HepG2 (cell line): ENCODE measurements around the gene CSNK2A1. TPM values are rescaled to one million over a fixed set of nuclear protein-coding genes. Genes with fewer than 3 reads are reported as not detected.

Source experiments
- ATAC-seq: fragments of 200-7000 bp; cut with Tn5 transposase; 3 replicates; pipeline ENCODE4 v1.9.1; 2020; ENCODE audit warnings: mild to moderate bottlenecking, moderate library complexity
- BruUV-seq: library from RNA; stranded (reverse); fragments of 400-500 nt; replicated peaks from 2 replicates; lab custom pipeline; 2021; lab: Mats Ljungman, UMichigan
- CTCF ChIA-PET: fragments of 300-600 bp; formaldehyde crosslinking; extraction: SDS; loops from one replicate; lab custom pipeline; 2021; ENCODE audit warnings: low total read pairs, inconsistent platforms, low intra/inter-chr PET ratio; lab: Yijun Ruan, JAX
- POLR2A ChIA-PET: fragments of 350-600 bp; sonication (Branson Sonifier 250); formaldehyde crosslinking; loops from one replicate; lab custom pipeline; 2020; ENCODE audit warnings: antibody characterized with exemption, inconsistent platforms; lab: Yijun Ruan, JAX
- DNase-seq: peaks from one replicate; pipeline ENCODE4 v3.0.0-alpha.2; 2015; ENCODE audit warnings: low spot score
- FAIRE-seq: peaks from 3 replicates; lab custom pipeline; 2011; peaks lifted over from hg19 to GRCh38; lab: Jason Lieb, UNC
- H2AFZ ChIP-seq: one replicate; pipeline ENCODE4 v1.6.1; 2011; ENCODE audit warnings: low read length, inconsistent platforms
- H3K27ac ChIP-seq: fragments of 300-600 bp; 3 replicates; pipeline ENCODE4 v1.8.0; 2011; ENCODE audit warnings: mixed run types, mild to moderate bottlenecking, mixed read lengths, low read length, inconsistent platforms; ENCODE audit not compliant: insufficient read depth; ENCODE audit errors: extremely low read length
- H3K27me3 ChIP-seq, 2 experiments: fragments of 200-600 bp in 1 of 2; 2 replicates in 1 of 2; 3 replicates in 1 of 2; pipeline versions ENCODE4 v1.6.0 to v1.8.0; 2011; ENCODE audit warnings: low read length in 2 of 2, mild to moderate bottlenecking in 2 of 2, moderate library complexity in 2 of 2, inconsistent platforms in 1 of 2; ENCODE audit not compliant: insufficient read depth in 2 of 2, control insufficient read depth in 1 of 2
- H3K36me3 ChIP-seq, 2 experiments: fragments of 200-600 bp in 1 of 2; replicated peaks in 1 of 2; 2 replicates in 1 of 2; 3 replicates in 1 of 2; pipeline versions ENCODE4 v1.5.1 to v1.8.0; 2011; ENCODE audit warnings: low read length in 2 of 2, inconsistent platforms in 1 of 2; ENCODE audit not compliant: insufficient read depth in 2 of 2, control insufficient read depth in 1 of 2
- H3K4me1 ChIP-seq: 2 replicates; pipeline ENCODE4 v1.5.1; 2012; ENCODE audit warnings: low read length, inconsistent platforms; ENCODE audit not compliant: insufficient read depth
- H3K4me2 ChIP-seq: 2 replicates; pipeline ENCODE4 v1.6.0; 2011; ENCODE audit warnings: low read depth, low read length, inconsistent platforms
- H3K4me3 ChIP-seq, 3 experiments: fragments of 200-600 bp in 1 of 3; sonication (generic), shearing (Covaris generic) in 1 of 3; replicated peaks in 1 of 3; 2 replicates each; pipeline ENCODE4 v1.5.1; 2011 to 2016; ENCODE audit warnings: low read length in 3 of 3, inconsistent platforms in 2 of 3, low read depth in 2 of 3, mild to moderate bottlenecking in 2 of 3, control low read depth in 1 of 3, mixed read lengths in 1 of 3; ENCODE audit not compliant: insufficient read depth in 1 of 3
- H3K79me2 ChIP-seq: one replicate; pipeline ENCODE4 v1.6.1; 2011; ENCODE audit warnings: low read length, inconsistent platforms; ENCODE audit not compliant: insufficient read depth
- H3K9ac ChIP-seq: 2 replicates; pipeline ENCODE4 v1.6.0; 2011; ENCODE audit warnings: mild to moderate bottlenecking, low read depth, low read length, inconsistent platforms; ENCODE audit not compliant: insufficient read depth
- H3K9me3 ChIP-seq: 2 replicates; pipeline ENCODE4 v1.5.1; 2012; ENCODE audit warnings: mild to moderate bottlenecking, low read length
- H4K20me1 ChIP-seq: 2 replicates; pipeline ENCODE4 v1.6.0; 2011; ENCODE audit warnings: inconsistent platforms, mild to moderate bottlenecking, low read length, moderate library complexity; ENCODE audit not compliant: insufficient read depth
- CENPBD1 ChIP-seq: sonication (generic); formaldehyde crosslinking; IDR thresholded peaks from 2 replicates; pipeline ENCODE4 v1.8.0; 2022; ENCODE audit warnings: missing genetic modification reagents, low read depth, mild to moderate bottlenecking, borderline replicate concordance
- FOXA1 ChIP-seq, 2 experiments: fragments of 450-650 bp in 1 of 2; sonication (generic) in 1 of 2; formaldehyde crosslinking in 1 of 2; IDR thresholded peaks; 2 replicates each; pipeline versions ENCODE4 v1.4.0 to v1.6.1; 2016 to 2020; ENCODE audit warnings: missing genetic modification reagents in 1 of 2
- GFI1 ChIP-seq: sonication (generic); formaldehyde crosslinking; IDR thresholded peaks from 2 replicates; pipeline ENCODE4 v1.5.0; 2020; ENCODE audit warnings: missing genetic modification reagents, mild to moderate bottlenecking, borderline replicate concordance
- HOMEZ ChIP-seq: IDR thresholded peaks from 2 replicates; pipeline ENCODE4 v1.6.1; 2016; ENCODE audit warnings: low read depth
- KDM5B ChIP-seq: sonication (generic); formaldehyde crosslinking; IDR thresholded peaks from 2 replicates; pipeline ENCODE4 v1.4.0; 2020; ENCODE audit warnings: missing genetic modification reagents, mild to moderate bottlenecking, borderline replicate concordance
- PRDM10 ChIP-seq: sonication (generic); formaldehyde crosslinking; IDR thresholded peaks from 2 replicates; pipeline ENCODE4 v1.4.0; 2020; ENCODE audit warnings: low read depth, missing genetic modification reagents
- RARA ChIP-seq: IDR thresholded peaks from 2 replicates; pipeline ENCODE4 v1.6.1; 2016; ENCODE audit warnings: missing genetic modification reagents, missing compliant biosample characterization
- RXRB ChIP-seq: IDR thresholded peaks from 2 replicates; pipeline ENCODE4 v1.6.1; 2016; ENCODE audit warnings: borderline replicate concordance, missing genetic modification reagents, missing compliant biosample characterization
- SAP130 ChIP-seq: IDR thresholded peaks from 2 replicates; pipeline ENCODE4 v1.6.1; 2016; ENCODE audit warnings: low read depth
- XRCC5 ChIP-seq: fragments of 200-400 bp; formaldehyde crosslinking; optimal IDR thresholded peaks from 2 replicates; pipeline ENCODE3; 2017; ENCODE audit warnings: mild to moderate bottlenecking, low read length
- ZNF18 ChIP-seq: sonication (generic); formaldehyde crosslinking; IDR thresholded peaks from 2 replicates; pipeline ENCODE4 v1.8.0; 2022; ENCODE audit warnings: mild to moderate bottlenecking, missing genetic modification reagents; ENCODE audit not compliant: insufficient replicate concordance
- ZNF441 ChIP-seq: sonication (generic); formaldehyde crosslinking; IDR thresholded peaks from 2 replicates; pipeline ENCODE4 v1.7.0; 2021; ENCODE audit warnings: missing genetic modification reagents, borderline replicate concordance
- ZNF644 ChIP-seq: IDR thresholded peaks from 2 replicates; pipeline ENCODE4 v1.6.1; 2016; ENCODE audit warnings: low read depth
- WGBS: methylation state at CpG from one replicate; pipeline ENCODE4 v1.1.6; 2017; ENCODE audit warnings: low lambda C conversion rate; 5-methylcytosine and 5-hydroxymethylcytosine counted together
- in situ Hi-C: cut with HindIII; loops from 2 replicates; pipeline ENCODE4 v1.10.0; 2017; ENCODE audit warnings: low pct_unique_long_range_greater_than_20kb; ENCODE audit not compliant: extremely low pct_ligation_motif_present
- intact Hi-C: fragments of 100-400 bp; cut with micrococcal nuclease; formaldehyde crosslinking; loops from one replicate; pipeline ENCODE4 v1.10.0; 2022; ENCODE audit not compliant: unreplicated experiment
- polyA plus RNA-seq, 8 experiments: library from polyadenylated mRNA; depleted of rRNA in 3 of 8; stranded (reverse) in 7 of 8; unstranded in 1 of 8; fragments of >200 nt; fragmentation: Illumina TruSeq in 4 of 8; extraction: Trizol in 4 of 8; gene quantifications; 2 replicates each; pipeline versions ENCODE4 v1.2.1 to v1.2.3, GENCODE V29; 2011 to 2016; ENCODE audit warnings: low read depth in 4 of 8, missing spikeins in 1 of 8, mixed read lengths in 1 of 8; ENCODE audit not compliant: insufficient read depth in 1 of 8
- total RNA-seq, 5 experiments: library from RNA; depleted of rRNA; stranded (reverse); fragments of >200 nt; fragmentation: Illumina TruSeq; extraction: Trizol; gene quantifications; 2 replicates each; pipeline ENCODE4 v1.2.3, GENCODE V29; 2016; ENCODE audit warnings: low read depth in 1 of 5

The CSNK2A1 gene
- total and polyA plus RNA-seq, 2 of the 13 experiments (the other 11 are each of a cell fraction or from before 2014, with no cell fraction given) = 153 to 231 TPM

GRCh38 chr20:555976-556385 lies 12.4 kb upstream of the CSNK2A1 start:
- H2AFZ ChIP-seq = no peak overlapping the region
- no peak overlapping the region for H3K9ac ChIP-seq
- intact Hi-C loops (no loop called here), in situ Hi-C loops (no loop called here)
- H3K4me1 ChIP-seq = peaks cover 14% of the 10 kb centered on the region
- no peak overlapping the region for H3K27ac ChIP-seq
- H4K20me1 ChIP-seq = no peaks in the 10 kb centered on the region
- peak; percentile 73 for FAIRE-seq
- H3K9me3 ChIP-seq = no peaks in the 10 kb centered on the region
- peaks cover 8 to 26% of the 10 kb centered on the region in 2 experiments; a peak in 3 of 5 replicates for H3K27me3 ChIP-seq
- no TSS peak for BruUV-seq
- H3K4me3 ChIP-seq = no peak overlapping the region
- no peaks in the 10 kb centered on the region for H3K79me2 ChIP-seq
- DNase-seq = peak; percentile 81
- ChIA-PET POLR2A (interaction anchor here (1.5 kb wide), 1 partner anchor 13 kb away, joined by 10 read pairs; the partner anchor contains the start of gene CSNK2A1), CTCF (no interaction called here)
- 2% methylated on average over 6 of the region's 6 CpGs for WGBS
- ATAC-seq = peak; percentile 81
- H3K4me2 ChIP-seq = peak overlapping the region; percentile 45
- no peaks in the 10 kb centered on the region for H3K36me3 ChIP-seq
- TF ChIP-seq HOMEZ (CRISPR knock-in tag) = no peak
- no peak for TF ChIP-seq CENPBD1 (CRISPR knock-in tag)
- 0 out of 2 replicates have a peak, but pooled peaks have one; percentile 20 for TF ChIP-seq RARA
- TF ChIP-seq ZNF18 (CRISPR knock-in tag) = no peak
- peak; percentile 87 for TF ChIP-seq GFI1 (CRISPR knock-in tag)
- no peak for TF ChIP-seq FOXA1 (IDR thresholded peaks at IDR 0.05)
- TF ChIP-seq FOXA1 (CRISPR knock-in tag; IDR thresholded peaks at IDR 0.05) = peak; percentile 10; the same call in 1 of the 2 replicates
- peak; percentile 70 for TF ChIP-seq XRCC5
- TF ChIP-seq SAP130 (CRISPR knock-in tag) = peak; percentile 31; the same call in 1 of the 2 replicates
- peak; percentile 49; the same call in 1 of the 2 replicates for TF ChIP-seq ZNF644
- peak; percentile 22; the same call in 1 of the 2 replicates for TF ChIP-seq ZNF441 (CRISPR knock-in tag)
- TF ChIP-seq RXRB (CRISPR knock-in tag) = peak; percentile 48; the same call in 1 of the 2 replicates
- peak; percentile 73; the same call in 1 of the 2 replicates for TF ChIP-seq PRDM10 (CRISPR knock-in tag)
- peak; percentile 45; the same call in 1 of the 2 replicates for TF ChIP-seq KDM5B (CRISPR knock-in tag)
